OCI-LY1 (cell line): Measurements from ENCODE around the gene GNB3.

Experiments
- CTCF ChIP-seq: fragments of 200-600 bp; sonication (generic), shearing (Covaris generic); IDR thresholded peaks from 2 replicates; pipeline ENCODE4 v1.5.1; 2017; ENCODE audit warnings: mild to moderate bottlenecking, antibody characterized with exemption, low read length, moderate library complexity, mixed read lengths
- EZH2 ChIP-seq: fragments of 200-600 bp; sonication (generic), shearing (Covaris generic); IDR thresholded peaks from 2 replicates; pipeline ENCODE4 v1.8.0; 2017; ENCODE audit warnings: borderline replicate concordance, mixed run types, mild to moderate bottlenecking, antibody characterized with exemption, low read length, moderate library complexity, mixed read lengths

DNA sequence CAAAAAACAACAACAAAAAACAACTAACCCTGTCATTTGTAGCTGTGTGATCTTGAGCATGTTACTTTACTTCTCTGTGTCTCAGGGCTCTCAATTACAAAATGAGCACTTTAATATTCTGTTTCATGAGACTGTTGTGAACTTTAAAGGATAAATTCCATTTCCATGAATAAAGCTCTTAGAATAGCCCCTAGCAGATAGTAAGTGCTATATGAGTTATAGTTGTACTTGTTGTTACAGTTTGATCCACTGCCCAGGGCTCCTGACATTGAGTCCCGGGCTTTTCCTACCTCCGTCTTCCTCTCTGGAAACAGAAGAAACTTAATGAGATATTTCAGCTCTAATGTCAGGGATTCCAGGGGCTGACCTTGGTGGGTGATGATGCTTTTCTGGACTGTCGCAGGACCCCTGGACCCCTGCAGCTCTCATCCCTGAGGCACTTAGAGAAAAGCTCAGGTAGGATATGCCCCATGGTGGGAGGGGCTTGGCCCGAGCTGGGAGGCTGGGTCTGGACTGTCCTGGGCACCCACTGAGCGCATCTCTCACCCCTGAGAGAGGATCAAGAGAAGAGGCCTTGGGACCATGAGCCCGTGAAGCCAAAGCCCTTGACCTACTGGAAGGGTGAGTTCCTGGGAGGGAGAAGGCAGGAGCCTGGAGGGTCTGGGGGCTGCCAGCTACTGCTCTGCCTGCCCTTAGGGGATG, 7.4 kb upstream of the GNB3 start:
- TF ChIP-seq CTCF (no peak), EZH2 (no peak)
